GM12801 (cell line): Measurements from ENCODE around the gene TCF25.

Experiments
- CTCF ChIP-seq: IDR thresholded peaks from one replicate; pipeline ENCODE4 v1.5.1; 2011; ENCODE audit warnings: control low read depth; ENCODE audit not compliant: insufficient read length; ENCODE audit errors: extremely low read depth

TCF25 gene

GRCh38 chr16:89902980-89903379 is 29.6 kb downstream of the TCF25 start:
- no peak for TF ChIP-seq CTCF

DNA sequence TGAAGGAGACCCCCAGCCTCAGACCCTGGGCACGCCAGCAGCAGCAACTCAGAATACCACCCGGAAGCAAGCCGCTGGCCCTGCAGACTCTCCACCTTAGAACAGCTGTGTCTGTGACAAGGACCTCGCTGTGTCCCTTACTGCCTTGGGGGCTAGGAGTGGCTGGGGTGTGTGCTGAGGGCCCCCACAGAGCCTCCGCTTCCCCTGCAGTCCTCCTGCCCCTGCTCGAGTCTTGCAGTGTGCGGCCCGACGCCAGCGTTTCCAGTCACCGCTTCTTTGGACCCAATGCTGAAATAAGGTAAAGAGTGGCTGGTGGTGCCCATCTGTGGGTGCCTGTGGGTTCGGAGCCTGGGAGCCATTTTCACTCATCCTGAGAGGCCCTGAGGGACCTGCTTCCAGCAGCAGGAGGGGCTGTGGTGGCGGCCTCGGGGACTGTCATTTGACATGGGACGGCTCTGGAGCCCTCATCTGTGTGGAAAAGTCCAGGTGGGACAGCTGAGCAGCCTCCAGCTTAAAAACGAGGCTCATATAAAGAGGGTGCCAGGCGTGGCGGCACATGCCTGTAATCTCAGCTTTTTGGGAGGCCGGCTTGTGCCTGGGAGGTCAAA is 30.6 kb downstream of the TCF25 start:
- no peak for TF ChIP-seq CTCF

DNA sequence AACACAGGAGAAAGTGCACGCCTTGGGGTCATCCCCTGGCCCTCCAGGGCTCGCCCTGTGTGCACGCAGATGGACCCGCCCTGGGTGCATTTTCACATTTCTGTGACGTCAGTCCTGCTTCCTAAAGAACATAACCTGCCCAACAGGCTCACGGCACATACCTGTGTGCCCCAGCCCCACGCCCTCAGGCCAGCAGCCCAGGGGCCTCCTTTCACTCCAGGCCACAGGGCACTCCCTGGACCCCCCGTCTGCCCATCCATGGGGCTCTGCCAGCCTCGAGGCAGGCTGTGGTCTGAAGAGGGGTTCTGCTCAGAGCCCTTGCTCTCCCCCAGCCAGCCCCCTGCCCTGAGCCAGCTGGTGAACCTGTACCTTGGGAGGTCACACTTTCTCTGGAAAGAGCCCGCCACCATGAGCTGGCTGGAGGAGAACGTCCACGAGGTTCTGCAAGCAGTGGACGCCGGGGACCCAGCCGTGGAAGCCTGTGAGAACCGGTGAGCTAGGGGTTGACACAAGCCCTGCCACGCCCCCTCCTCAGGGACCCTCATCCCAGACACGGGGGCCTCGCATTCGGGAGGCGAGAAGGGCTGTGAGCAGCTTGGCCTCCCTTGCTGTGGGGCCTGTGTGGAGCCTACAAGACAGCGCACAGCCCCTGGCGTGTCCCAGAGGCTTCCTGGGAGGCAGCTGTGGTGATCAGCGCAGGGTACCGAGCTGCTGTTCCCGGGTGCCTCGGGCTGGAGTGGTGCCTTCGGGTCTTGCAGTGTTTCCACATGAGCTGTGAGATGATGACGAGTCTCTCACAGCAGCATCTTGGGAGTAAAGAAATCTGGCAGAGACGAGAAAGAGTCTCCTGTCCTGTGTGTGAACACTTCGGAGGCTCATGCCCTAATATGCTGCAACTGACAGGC is 31.5 kb downstream of the TCF25 start:
- TF ChIP-seq CTCF, result no peak

DNA sequence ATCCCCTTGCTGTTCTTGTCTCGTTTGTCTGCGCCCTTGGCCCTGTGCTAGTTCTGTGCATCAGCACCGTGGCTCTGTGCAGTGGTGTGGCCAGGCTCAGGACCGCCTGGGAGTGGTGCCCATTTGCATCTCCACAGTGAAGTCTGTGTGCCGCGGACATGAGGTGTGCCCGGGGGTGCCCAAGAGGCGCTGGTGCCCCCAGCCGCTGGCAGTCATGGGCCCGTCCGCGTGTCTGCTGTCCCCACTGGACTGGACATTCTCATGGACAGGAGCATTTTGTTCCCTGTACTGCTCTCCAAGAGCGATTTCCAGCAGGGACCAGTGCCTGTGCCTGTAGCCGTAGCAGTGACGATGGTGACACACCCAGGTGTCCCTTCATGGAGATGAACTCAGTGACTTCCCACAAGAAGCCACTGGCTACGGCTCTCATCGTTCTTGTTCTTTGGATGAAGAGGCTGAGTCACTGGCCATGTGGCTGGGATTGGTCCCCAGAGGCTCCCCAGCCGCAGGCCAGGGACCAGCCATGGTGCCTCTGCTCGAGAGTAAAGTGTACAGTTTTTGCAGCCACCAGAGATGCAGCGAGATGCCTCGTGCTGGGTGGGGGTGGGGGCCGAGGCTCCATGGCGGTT is 32.2 kb downstream of the TCF25 start:
- no peak for TF ChIP-seq CTCF

DNA sequence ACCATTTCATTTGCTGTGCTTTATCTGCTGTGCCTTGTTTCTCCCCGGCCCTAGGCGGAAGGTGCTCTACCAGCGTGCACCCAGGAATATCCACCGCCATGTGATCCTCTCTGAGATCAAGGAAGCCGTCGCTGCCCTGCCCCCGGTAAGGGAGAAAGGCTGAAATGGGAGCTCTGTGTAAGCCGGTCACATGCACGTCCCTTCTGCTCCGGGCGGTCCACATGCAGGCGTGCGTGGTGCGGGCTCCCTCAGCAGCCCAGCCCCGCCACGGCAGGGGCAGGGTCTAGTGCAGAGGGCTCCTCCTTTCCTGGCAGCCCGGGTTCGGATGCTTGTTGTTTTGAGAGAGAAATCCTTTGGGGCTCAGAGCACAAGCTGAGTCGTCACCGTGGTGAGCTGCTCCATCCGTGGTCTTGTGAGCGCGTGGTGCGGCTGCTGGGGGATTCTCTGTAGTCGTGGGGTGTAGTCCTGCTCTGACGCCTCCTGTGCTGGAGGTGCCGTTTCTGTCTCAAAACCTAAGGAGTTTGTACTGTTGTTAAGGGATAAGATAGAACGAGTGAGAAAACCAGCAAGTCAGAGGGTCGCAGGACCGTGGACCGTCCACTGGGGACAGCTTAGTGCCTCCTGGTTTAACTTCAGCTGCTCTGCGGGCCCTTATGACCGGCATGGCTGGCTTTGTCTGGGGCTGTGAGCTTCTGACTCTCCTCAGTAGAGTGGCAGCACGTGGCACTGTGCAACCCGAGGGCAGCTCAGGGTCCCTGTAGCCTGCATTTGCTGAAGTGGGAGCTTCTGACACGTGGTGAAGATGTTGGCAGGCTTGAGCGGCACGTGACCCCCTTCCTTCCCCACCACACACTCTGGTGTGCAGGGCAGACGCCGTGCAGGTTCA is 33.0 kb downstream of the TCF25 start:
- no peak for TF ChIP-seq CTCF

- TF ChIP-seq CTCF, result no peak
Measured at GRCh38 chr16:89907055-89907814, 33.8 kb downstream of the TCF25 start.
